LoVo (cell line): Measurements from ENCODE around the gene FASN.
A peak's percentile ranks its signal among the peaks of the same experiment; 100 is the strongest.

Experiments used
- DNase-seq: peaks from one replicate; pipeline ENCODE4 v3.0.0-alpha.2; 2016; ENCODE audit warnings: low spot score

The FASN gene

DNA sequence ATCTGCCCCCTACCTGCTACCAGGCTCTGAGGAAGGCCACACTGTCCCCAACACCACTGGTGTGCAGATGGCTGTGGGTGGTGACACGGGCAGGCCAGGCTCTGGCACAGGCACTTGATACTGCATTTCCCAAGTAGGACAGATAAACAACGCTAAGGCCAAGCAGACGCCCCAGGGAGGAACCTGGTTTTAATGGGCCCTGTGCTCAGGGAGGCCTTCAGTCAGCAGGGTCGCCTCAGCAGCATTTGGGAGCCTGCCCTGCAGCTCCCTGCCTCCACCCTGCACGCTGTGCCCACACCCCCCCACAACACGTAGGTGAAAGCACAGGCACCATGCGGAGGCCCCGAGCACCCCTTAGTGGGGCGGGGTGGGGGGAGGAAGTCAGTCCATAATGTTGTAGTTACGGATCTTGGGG lies 3.3 kb upstream of the FASN start:
- DNase-seq: no peak

DNA sequence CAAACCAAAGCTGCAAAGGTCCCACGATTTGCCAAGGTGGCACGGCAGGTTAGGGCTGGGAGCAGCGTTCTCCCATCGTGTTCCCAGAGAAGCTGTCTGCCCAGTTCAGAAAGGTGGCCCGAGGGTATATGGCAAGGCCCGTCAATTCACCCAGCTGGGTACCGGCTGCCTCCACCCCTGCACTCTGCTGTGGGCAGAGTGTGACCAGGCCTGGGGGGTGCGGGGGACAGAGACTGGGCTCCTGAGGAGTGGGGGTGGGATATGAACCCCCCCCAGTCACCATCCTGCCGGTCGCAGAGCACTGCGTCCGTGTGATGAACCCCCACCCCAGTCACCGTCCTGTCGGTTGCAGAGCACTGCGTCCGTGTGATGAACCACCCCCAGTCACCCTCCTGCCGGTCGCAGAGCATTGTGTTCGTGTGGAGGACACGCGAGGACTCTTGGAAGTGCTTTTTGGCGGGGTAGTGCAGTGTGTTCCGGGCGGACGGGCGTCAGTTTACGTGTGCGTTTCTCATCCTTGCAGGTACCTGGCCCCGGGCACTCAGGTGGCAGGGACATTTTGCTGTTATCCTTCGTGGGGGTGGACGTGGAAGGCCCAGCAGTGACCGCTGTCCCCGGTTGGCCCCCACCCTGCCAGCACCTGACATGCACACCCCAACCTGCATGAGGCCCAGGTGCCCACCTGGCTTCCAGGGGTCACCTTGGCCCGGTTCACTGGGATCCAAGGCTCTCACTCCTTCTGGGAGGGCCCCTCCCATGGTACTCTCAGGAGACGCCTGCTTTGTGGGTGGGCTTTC lies 2.7 kb upstream of the FASN start:
- no peak for DNase-seq

DNA sequence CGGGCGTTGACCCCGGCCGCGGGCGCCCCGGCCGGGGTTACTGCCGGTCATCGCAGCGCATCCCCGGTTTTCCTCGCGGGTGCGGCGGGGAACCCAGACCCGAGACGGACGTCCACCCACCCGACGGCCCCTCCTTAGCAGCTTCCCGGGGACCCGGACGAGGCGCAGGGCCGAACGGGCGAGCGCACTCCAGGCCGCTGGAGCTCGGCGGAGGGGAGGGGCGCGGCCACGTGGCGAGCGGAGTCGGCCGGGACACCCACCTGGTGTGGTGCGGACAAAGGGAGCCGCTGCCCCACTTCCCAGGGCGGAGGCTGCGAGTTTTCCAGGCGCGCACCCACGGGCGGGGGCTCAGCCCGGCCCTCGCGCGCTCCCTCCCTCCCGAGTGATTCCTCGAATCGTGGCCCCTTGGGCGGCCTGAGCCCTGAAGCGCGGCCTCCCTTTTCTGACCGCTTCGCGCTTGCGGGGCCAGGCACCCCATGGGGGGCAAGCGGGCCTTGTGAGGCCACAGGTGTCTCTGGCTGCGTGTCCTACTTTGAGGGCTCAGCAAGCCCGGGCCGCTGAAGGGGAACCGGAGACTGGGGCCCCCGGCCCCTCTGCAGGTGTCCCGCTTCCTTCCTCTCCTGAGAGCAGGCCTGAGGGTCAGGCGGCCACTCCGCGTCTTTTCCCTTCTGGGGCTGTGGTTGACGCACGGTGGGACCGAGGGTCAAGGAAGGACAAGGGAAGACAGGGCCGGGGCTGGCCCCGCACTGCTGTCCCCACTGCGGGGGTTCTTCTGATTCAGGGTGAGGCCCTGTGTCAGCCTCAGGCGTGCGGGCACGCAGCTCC lies 1.1 kb upstream of the FASN start:
- DNase-seq: no peak

DNA sequence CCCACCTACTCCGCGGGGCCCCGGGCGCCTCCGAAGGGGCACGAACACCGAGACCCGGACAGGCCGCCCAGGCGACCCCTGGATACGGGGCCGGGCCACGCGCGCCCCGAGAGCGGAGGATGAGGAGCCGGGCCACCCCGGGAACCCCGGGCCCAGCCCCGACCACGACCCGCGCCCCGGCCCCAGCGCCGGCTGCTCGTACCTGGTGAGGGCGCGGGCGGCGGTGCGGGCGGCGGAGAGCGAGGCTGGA lies 192 bp downstream of the FASN start:
- DNase-seq: no peak

DNA sequence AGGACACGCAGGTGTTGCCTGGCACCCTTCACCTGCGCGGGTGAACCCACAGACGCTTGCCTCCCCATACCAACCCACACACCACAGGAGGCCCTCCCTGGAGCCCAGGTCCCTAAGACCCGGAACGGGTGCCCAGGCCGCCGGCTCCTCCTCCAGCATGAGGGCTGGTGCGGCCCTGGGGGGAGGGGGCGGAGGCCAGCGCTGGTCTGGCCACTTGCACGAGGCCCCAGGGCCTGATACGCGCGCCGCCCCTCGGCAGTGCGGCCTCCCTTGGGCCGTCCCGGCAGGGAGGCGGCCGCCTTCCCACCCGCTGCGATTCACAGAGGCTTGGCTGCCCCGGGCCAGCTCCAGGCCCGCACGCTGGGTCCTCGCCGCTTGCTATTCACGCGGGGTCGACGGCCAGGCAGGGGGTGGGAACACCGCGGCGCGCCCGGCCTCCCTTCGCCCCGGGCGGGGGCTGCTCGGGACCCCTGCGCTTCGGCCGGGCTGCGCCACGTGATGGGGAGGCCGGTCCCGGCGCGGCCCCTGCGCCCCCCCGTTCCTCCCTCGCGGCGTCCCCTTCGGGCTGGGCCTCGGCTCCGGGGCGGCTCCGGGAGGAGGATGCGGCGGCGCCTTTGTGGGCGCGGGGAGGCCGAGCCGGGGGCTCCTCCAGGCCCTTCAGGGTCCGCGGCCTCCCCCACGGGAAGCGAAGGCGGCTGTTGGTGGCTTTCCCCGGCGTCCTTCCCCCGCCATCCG lies 685 bp downstream of the FASN start:
- peak; percentile 21 for DNase-seq

DNA sequence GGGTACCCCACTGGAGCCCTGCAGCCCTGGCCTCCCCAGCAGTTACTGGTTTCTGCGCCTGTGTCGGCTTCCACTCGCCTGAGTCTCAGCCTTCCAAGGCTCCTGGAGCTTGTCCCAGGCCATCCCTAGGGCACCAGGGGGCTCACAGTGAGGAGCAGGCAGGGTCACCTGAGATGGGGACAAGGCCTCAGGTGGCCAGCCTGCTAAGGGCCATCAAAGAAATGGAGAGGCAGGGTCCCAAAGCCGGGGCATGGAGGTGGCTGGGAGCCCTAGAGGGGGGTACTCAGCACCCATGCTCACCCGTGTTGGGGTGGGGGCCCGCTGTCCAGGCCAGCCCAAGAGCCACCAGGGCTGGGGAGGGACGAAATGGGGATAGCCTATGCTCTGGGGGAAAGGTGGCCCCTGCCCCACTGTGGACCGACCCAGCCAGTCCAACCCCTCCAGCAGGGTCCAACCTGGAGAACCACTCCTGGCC lies 1.3 kb downstream of the FASN start:
- DNase-seq: no peak

DNA sequence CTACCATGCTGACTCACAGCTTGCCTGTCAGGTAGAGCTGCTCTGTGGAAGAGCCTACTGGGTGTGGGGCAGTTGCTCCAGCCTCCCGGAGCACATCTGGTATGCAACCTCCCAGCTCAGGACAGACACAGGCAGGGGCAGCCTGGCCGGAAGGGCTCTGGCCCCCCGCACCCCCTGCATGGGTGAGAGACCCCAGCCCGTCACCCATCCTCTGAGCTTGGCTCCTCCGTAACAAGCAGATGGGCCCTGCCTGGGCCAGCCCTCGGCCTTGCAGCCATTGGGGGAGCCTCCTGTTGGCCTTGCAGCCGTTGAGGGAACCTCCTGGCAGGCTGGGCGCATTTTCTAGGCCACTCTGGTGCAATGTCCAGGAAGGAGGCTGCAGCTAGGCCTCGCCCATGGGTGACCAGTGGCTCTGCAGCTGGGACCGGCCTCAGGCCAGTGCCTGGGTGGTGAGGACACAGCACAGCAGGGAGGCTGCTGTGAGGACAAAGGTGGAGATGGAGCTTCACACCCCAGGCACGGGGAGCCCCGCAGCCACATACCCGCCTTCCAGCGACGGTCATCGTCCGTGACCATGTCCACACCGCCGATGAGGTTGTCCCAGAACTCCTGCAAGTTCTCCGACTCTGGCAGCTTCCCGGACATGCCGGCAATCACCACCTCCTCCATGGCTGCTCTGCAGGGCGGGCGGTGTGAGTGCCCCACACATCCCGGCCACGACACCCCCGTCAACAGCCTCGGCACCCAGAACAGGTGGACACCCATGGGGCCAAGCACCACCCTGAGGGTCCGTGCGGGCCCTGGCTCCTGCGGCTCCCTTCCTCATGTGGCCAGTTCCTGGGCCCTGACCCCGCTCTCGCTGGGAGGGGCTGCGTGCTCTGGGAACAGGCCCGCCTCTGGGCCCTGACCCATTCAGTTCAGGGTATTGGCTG lies 2.0 kb downstream of the FASN start:
- DNase-seq: no peak

DNA sequence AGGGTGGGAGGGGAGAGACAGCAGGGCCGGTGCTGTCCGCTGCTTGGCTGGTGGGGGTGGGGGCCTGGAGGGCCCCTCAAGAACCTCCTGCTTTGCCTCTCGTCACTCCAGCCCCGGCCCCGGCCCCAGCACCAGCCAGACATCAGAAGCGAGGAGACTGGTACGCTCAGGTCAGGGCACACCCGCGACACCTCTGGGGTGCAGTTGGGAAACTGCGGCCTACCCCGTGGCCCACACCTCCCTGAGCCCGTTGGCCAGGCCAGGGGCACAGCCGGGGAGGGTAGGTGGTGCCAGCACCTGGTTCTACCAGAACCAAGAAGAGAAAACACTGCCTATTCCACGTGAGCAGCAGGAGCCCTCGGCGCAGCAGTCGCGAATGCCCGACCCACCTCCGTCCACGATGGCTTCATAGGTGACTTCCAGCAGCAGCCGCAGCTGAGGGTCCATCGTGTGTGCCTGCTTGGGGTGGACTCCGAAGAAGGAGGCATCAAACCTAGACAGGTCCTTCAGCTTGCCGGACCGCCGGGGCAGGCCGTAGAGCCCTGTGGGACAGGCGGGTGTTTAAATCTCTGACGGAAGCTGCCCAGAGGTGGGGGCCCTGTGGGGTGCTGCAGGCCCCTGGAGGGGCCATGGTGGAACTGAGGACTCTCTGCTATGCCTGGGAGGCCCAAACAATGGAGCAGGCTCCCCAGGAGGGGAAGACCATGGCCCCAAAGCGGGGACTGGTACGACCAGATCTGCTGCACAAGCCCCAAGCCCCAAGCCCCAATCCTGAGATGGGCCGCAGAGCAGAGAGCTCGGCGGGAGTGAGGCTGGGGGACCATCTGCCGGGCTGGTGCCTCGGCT lies 2.9 kb downstream of the FASN start:
- no peak for DNase-seq

DNA sequence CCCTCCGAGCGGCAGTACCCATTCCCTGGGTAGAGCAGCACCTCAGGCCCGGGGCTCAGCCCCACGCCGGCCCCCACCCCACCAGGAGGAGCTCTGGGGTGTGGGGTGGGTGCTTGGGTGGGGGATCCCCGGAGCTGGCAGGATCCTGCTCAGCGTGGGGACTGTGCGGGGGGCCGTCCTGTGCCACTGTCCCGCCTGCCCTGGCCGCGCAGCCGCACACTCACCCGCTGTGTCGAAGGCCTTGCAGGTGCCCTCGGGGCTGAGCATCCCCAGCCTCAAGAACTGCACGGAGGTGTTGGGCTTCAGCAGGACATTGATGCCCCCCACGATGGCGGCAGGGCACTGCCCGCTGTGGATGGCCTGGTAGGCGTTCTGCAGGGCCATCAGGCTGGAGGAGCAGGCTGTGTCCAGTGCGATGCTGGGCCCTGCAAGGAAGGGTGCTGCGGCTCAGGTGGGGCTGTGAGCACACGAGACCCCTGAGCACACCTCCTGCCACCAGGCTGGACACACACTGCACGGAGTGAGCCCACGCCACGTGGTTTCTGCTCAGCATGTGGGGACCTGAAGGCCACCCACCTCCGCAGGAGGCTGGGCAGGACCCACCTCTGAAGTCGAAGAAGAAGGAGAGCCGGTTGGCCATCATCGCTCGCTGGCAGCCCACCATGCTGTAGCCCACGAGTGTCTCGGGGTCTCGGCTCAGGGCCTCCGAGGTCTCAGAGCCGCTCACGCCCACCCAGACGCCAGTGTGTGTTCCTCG lies 4.9 kb downstream of the FASN start:
- DNase-seq: no peak

DNA sequence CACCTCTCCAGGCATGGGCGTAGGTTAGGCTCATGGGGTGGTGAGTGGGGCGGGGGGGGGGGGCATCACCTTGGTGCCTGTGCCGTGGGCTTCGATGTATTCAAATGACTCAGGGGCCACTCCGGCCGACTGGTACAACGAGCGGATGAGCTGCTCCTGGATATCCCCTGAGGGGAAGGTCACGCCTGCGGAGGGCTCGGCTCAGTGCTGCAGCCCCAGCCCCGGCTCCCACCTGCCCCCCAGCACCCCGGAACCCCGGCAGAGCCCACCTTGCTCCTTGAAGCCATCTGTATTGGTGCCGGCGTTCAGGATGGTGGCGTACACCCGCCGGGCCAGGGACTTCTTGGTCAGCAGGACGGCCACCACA lies 5.4 kb downstream of the FASN start:
- no peak for DNase-seq

DNA sequence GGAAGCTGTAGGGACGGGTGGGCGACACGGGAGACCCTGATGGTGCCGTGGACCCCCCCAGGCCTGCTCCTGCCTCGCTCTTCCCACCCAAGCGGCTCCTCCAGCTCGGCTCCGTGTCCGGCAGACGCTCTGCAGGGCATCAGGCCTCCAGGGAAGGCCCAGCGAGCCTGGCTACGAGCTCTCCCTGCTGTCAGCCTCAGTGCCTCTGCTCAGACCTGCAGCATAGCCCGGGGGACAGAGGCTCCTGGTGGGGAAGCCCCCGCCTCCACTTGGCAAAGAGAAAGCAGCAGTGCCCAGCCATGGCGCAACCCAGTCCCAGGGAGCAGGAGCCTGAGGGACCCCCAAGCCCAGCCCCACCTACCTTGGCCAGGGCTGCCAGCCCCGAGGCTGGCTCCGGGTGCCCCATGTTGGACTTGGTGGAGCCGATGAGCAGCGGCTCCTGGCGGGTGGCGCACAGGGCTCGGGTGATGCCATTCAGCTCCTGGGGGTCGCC lies 5.9 kb downstream of the FASN start:
- no peak for DNase-seq

DNA sequence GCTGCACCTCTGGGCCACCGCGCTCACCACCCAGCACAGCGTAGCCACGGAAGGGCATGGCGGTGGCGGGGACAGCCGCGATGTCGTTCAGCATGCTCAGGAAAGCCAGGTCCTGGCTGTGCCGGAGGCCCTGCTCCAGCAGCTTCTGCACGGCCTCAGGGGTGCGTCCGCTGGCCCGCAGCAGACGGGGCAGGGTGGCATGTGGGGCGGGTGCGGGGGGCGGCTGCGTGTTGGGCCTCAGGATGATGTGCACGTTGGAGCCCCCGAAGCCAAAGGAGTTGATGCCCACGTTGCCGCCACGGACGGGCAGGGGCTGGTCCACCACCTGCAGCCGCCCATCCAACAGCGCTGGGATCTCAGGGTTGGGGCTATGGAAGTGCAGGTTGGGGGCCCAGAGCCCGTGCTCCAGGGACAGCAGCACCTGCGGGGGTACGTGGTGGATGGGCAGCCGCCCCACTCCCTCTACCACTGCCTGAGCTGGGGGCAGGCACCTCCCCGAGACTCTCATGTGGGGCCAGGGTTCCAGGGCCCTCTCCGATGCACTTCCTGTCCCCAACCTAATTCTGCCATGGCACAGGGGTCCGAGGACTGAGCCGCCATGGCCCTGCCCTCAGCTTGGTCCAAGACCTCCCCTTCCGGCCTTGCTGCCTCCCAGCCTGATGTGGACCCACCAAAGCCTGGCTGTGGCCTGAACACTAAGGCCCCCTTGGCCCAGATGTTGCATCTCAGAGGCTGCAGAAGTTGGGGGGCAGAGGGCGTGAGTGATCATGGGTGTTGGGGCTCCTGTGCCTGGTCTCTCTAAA lies 6.6 kb downstream of the FASN start:
- no peak for DNase-seq

DNA sequence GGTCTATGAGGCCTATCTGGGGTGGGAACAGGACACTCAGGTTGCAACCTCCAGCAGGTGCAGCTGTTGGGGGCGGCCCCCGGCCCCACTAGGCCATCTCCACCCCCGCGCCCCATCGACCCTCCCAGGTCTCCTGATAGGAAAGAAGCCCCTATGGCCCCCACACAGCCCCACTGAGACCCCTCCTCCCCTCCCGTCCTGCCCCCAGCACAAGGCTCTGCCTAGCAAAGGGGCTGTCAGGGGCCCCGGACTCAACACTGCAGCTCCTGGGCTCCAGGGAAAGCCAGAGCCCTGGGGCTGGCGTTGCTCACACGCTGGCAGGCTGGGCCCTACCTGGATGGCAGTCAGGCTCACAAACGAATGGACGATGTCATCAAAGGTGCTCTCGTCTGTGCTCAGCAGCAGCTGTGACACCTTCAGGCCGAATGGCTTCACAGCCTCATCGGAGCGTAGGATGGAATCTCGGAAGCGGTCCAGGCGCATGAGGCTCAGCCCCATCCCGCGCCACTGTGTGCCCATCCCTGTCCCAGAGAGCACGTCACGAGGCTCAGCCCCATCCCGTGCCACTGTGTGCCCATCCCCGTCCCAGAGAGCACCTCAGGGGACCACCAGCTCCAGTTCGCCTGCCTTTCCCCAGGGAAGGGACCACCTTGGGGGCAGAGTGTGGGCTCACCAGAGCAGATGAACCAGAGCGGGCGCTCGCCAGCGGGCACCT lies 7.3 kb downstream of the FASN start:
- DNase-seq: no peak

DNA sequence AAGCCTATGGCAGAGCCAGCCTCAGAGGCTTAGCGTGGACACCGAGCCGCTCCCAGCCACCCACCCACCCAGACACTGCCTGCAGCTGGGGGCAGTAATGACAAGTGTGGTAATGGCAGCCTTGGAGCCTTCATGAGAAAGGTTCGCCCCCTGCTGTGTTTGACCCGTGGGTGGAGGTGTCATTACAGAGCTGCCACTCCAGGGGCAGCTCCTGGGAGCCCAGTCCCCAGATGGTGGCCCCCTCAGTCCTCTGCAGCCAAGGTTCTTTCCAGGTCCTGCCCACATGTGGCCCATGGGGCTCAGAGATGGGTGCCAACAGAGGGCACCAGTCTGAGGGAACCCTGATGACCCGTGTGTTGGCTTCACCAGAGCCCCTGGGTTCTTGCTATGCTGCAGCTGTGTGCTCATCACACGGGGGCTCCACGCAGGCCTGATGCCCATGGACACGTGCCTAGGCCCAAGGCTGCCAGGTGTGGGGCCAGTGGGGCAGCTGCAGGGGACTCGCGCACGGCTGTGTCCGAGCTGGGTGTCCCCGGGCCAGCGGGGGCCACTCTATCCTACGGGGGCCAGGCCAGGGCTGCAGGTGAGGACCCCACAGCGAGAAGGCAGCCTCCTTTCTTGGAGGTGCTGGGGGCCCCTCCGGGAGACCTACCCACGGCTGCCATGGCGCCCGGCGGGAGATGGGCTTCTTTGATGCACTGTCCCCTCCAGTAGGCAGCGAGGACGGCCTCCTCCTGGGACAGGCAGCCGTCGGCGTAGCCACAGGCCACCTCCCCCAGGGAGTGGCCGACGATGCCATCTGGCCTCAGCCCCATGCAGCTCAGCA lies 8.1 kb downstream of the FASN start:
- no peak for DNase-seq

DNA sequence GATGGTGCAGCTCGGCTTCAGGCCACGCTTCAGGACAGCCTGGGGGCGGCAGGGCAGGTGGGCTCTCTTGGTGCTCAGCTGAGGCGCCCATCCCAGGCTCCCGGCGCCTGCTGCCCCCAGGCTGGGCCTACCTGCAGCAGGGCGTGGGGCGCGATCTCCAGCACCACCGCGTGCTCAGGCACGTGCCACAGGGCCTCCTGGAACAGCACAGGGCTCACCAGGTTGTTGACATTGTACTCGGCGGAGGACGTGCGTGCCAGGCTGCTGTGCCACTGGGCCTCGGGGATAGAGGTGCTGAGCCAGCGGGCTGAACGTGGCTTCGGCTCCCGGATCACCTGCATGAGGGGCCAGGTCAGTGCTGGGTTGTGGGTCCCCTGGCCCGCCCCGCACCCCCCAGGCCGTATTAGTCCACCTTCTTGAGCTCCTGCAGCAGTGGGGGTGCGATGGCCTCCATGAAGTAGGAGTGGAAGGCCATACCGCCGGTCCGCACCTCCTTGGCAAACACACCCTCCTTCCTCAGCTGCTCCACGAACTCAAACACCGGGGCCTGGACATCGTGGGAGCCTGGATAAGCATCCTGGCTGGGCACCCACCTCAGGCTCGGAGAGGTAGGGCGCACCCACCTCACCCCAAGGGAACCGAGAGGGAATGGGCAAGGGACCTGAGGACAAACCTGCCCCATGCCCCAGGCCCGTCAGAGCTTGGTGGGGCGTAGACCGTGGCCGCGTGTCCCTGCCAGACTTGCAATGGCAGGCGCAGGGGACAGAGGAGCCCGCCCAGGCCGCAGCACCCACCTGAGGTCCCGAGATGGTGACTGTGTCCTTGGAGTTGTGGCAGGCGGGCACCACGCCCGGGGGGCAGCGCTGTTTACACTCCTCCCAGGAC lies 9.0 kb downstream of the FASN start:
- no peak for DNase-seq

DNA sequence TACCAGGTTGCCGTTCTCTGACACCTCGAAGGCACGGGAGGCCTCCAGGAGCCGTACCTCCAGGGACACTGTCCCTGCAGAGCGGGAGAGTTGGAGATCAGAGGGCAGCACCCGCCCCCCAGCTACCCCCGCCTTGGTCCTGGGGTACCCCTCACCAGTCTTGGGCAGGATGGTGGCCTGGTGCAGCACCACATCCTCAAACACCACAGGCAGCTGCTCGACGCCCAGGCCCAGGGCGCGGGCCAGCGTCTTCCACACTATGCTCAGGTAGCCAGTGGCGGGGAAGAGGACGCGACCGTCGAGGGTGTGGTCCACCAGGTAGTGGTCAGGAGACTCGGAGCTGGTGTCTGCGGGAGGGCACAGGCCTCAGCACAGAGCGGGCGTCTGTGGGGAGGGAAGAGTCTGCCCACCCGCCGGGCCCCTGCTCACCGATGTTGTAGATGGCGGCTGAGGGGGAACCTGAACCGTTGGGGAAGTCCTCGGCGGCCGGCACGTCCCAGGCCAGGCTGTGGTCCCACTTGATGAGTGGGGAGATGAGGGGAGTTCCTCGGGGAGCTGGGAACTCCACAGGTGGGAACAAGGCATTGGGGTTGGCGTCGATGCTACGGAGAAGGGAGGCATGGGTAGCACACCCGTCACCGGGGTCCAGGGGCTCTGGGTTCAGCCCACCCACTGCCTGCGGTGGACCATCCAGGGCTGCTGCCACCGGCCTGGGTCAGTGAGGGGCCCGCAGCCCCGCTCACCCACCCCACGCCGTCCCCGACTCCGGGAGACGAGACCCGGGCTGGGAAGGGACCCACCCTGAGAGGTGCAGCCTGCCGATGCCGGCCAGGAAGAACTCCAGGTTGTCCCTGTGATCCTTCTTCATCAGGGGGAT lies 9.8 kb downstream of the FASN start:
- no peak for DNase-seq
